ENCODE measurements around the gene ABHD5.

ABHD5 gene

GRCh38 chr3:43690400-43691119, at the start of gene ABHD5:
Gene ABHD5, plus strand, starts transcription at chr3:43690938. Its CDS starts 55 bp downstream, at chr3:43690993.
- TF ChIP-seq, protein P1, sequence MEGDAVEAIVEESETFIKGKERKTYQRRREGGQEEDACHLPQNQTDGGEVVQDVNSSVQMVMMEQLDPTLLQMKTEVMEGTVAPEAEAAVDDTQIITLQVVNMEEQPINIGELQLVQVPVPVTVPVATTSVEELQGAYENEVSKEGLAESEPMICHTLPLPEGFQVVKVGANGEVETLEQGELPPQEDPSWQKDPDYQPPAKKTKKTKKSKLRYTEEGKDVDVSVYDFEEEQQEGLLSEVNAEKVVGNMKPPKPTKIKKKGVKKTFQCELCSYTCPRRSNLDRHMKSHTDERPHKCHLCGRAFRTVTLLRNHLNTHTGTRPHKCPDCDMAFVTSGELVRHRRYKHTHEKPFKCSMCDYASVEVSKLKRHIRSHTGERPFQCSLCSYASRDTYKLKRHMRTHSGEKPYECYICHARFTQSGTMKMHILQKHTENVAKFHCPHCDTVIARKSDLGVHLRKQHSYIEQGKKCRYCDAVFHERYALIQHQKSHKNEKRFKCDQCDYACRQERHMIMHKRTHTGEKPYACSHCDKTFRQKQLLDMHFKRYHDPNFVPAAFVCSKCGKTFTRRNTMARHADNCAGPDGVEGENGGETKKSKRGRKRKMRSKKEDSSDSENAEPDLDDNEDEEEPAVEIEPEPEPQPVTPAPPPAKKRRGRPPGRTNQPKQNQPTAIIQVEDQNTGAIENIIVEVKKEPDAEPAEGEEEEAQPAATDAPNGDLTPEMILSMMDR (IDR thresholded peaks at IDR 0.05; ENCODE audit: extremely low read depth, missing control alignments): peak; percentile 15
- peak; percentile 96 for DNase-seq (ENCODE audit: low spot score)

DNA sequence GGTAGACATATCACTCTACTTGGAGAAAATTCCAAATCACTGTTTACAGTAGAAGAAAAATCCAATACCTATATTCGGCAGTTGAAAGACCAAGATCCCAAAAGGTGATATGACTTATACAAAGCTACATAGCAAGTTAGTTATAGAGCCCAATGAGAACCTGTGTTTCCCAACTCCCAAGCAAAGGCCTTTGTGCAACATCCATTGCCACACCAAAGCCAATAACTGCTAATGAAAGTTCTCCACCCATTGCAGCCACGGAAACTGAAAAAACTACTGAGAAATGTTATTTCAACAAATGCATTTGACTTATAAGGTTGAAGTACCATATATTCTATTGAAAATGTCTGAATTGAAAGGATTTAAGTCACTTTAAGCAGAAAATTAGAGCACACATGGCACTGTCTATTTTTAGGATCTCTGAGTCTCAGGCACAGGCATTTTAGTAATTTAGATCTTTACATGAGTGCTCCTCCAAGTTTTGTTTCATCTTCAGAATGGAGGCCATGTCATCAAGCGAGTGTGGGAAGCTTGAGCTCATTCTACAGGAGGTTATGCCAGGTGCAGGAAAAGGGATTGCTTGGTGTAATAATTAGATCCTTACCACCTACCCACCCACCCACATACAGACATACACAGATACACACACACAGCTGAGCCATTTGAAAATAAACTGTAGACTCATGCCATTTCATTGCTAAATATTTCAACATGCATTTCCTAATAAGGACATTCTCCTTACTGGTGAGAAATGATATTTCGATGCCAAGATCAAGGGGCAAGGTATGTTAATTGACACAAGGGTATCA, 49.2 kb upstream of the ABHD5 start:
- no peak for DNase-seq (ENCODE audit: low spot score)
- TF ChIP-seq, protein P1 (IDR thresholded peaks at IDR 0.05; ENCODE audit: extremely low read depth, missing control alignments): no peak

DNA sequence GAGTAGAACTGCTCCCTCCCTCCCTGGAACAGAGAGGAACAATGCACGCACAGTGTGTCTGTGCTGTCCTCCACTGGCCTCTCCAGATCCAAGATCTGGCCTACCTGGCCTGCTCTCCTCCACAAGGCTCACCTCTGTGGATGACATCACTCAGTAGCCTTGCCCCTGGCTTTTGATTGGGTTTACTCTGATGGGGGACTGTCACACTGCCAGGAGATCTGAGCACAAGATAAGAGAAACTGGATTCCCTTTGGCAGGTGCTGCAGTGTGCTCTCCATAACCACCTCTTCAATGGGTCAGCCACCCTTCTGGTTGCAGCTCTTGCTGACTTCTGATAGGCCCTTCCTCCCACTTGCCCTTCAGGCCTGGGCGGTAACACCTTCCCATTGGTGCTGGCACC, 46.3 kb upstream of the ABHD5 start:
- DNase-seq (ENCODE audit: low spot score): no peak
- TF ChIP-seq, protein P1 (IDR thresholded peaks at IDR 0.05; ENCODE audit: extremely low read depth, missing control alignments): no peak

- TF ChIP-seq, protein P1 (IDR thresholded peaks at IDR 0.05; ENCODE audit: extremely low read depth, missing control alignments): no peak
- no peak for DNase-seq (ENCODE audit: low spot score)
These were observed 43.2 kb upstream of the ABHD5 start for GRCh38 chr3:43647331-43648166.

DNA sequence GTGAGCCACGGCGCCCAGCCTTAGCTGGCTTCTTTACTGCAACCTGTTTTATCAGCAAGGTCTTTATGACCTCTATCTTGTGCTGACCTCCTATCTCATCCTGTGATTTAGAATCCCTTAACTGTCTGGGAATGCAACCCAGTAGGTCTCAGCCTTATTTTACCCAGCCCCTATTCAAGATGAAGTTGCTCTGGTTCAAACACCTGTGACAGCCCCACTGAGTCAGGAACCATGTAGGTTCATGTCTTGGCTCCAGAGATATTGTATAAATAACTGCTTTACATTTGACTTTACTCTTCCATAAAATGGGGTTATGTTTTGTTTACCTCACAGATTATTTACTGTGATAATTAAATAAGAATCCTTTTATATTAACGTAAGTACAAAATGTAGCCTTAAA, 41.8 kb upstream of the ABHD5 start:
- TF ChIP-seq, protein P1 (IDR thresholded peaks at IDR 0.05; ENCODE audit: extremely low read depth, missing control alignments): no peak
- no peak for DNase-seq (ENCODE audit: low spot score)

GRCh38 chr3:43649365-43649968, 41.3 kb upstream of the ABHD5 start:
- TF ChIP-seq, protein P1 (IDR thresholded peaks at IDR 0.05; ENCODE audit: extremely low read depth, missing control alignments): no peak
- no peak for DNase-seq (ENCODE audit: low spot score)
